Measurements from ENCODE around the gene CRACR2A. TPM values are rescaled to one million over a fixed set of nuclear protein-coding genes. Genes with fewer than 3 reads are reported as not detected.

CRACR2A gene
- total RNA-seq, 1 donor from 2014 or later, result 6.5 TPM

DNA sequence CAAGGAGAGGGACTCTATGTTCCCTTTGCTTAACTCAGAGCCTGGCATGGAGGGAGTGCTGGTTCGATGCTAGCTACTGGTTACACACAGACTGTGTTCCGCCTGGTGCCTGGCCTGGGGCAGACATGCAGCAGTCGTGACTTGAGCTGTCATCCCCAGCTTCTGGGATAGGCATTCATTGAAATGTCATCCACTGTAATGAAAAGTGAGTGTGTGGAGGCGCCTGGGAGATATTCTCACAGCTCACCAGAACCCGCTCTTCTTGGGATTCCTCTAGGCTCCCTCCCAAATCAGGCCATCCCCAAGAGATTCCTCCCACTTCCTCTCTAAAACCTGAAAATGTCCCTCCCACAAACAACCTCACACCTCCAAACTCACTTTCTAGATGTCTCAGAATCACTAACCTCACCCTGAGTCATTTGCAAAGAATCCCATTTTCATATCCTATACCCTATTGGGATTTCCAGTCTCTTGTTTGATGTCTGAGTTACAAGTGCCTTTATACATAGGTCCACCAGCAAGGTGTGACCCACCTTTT lies 82.8 kb downstream of the CRACR2A start:
- Mint-ChIP-seq H3K9me3 (ENCODE audit: unreplicated experiment) (no peaks in the 10 kb centered on the region), H3K27ac (ENCODE audit: unreplicated experiment) (no peak overlapping the region), H3K36me3 (ENCODE audit: low read depth, unreplicated experiment) (peaks cover 4% of the 10 kb centered on the region), H3K4me1 (ENCODE audit: unreplicated experiment) (no peaks in the 10 kb centered on the region), H3K27me3 (ENCODE audit: unreplicated experiment) (peaks cover 3% of the 10 kb centered on the region), H3K4me3 (ENCODE audit: unreplicated experiment) (no peak overlapping the region)
- no peak for DNase-seq (ENCODE audit: low spot score)
- TF ChIP-seq CTCF (IDR thresholded peaks at IDR 0.05; ENCODE audit: unreplicated experiment), result no peak

DNA sequence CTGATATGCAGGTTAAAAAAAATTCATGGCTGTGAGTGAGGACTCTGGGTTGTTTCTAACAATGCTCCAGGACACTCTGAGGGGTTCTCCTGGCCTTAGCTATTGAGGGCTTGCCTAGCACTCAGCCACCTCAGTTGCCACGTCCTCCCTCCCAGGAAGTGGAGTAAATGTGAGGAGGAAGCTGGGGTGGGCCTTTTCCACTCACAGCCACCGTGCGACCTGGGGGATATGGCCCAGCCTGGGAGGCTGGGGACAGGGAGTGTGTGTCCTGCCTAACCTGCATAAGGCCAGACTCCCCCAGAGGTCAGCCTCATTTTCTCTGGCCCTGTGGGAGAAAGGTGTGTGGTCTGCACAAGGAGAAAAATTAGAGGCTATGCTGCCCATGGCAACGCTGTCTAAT lies 83.3 kb downstream of the CRACR2A start:
- Mint-ChIP-seq H3K9me3 (ENCODE audit: unreplicated experiment) (no peaks in the 10 kb centered on the region), H3K4me1 (ENCODE audit: unreplicated experiment) (no peaks in the 10 kb centered on the region), H3K4me3 (ENCODE audit: unreplicated experiment) (no peak overlapping the region), H3K36me3 (ENCODE audit: low read depth, unreplicated experiment) (peaks cover 4% of the 10 kb centered on the region), H3K27me3 (ENCODE audit: unreplicated experiment) (peaks cover 3% of the 10 kb centered on the region), H3K27ac (ENCODE audit: unreplicated experiment) (no peak overlapping the region)
- TF ChIP-seq CTCF (IDR thresholded peaks at IDR 0.05; ENCODE audit: unreplicated experiment), result no peak
- DNase-seq (ENCODE audit: low spot score), result no peak

DNA sequence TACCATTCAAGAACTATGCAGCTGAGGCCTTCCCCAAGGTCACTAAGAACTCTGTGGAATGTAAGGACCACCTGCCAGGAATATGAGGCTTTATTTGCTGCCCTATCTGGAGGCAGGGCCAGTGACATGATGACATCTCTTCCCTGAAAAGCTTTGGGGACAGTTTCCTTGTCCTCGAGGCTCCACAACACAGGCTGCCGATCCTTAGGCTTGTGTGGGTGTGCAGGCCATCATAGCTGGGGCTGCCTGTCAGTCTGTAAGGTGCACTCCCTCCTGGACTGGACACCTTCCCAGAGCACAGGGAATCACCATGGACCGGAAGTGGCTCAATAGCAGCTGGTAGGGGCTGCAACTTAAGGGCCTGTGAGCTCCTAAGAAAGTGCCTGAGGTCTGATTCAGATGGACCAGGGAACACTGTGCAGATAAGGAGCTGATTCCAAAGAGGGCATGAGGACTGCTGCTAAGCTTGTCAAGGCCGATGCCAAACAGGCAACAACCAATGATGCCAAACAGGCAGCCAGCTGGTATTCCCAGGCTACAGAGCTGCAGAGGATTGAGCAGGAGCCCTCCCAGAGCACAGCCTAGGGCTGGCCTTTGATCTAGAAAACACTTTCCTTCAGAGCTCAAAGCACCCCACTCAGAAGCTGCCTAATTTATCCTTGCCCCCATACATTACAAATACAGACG lies 84.3 kb downstream of the CRACR2A start:
- no peak overlapping the region for H3K4me3 Mint-ChIP-seq (ENCODE audit: unreplicated experiment)
- no peaks in the 10 kb centered on the region for H3K9me3 Mint-ChIP-seq (ENCODE audit: unreplicated experiment)
- TF ChIP-seq CTCF (IDR thresholded peaks at IDR 0.05; ENCODE audit: unreplicated experiment), result no peak
- no peaks in the 10 kb centered on the region for H3K4me1 Mint-ChIP-seq (ENCODE audit: unreplicated experiment)
- no peak for DNase-seq (ENCODE audit: low spot score)
- peaks cover 3% of the 10 kb centered on the region for H3K27me3 Mint-ChIP-seq (ENCODE audit: unreplicated experiment)
- no peak overlapping the region for H3K27ac Mint-ChIP-seq (ENCODE audit: unreplicated experiment)
- peaks cover 4% of the 10 kb centered on the region for H3K36me3 Mint-ChIP-seq (ENCODE audit: low read depth, unreplicated experiment)

GRCh38 chr12:3667485-3667884 lies 85.4 kb downstream of the CRACR2A start:
- Mint-ChIP-seq H3K9me3 (ENCODE audit: unreplicated experiment) (no peaks in the 10 kb centered on the region), H3K4me1 (ENCODE audit: unreplicated experiment) (no peaks in the 10 kb centered on the region), H3K27me3 (ENCODE audit: unreplicated experiment) (peaks cover 3% of the 10 kb centered on the region), H3K4me3 (ENCODE audit: unreplicated experiment) (no peak overlapping the region), H3K36me3 (ENCODE audit: low read depth, unreplicated experiment) (peaks cover 2% of the 10 kb centered on the region), H3K27ac (ENCODE audit: unreplicated experiment) (no peak overlapping the region)
- DNase-seq (ENCODE audit: low spot score), result no peak
- no peak for TF ChIP-seq CTCF (IDR thresholded peaks at IDR 0.05; ENCODE audit: unreplicated experiment)

DNA sequence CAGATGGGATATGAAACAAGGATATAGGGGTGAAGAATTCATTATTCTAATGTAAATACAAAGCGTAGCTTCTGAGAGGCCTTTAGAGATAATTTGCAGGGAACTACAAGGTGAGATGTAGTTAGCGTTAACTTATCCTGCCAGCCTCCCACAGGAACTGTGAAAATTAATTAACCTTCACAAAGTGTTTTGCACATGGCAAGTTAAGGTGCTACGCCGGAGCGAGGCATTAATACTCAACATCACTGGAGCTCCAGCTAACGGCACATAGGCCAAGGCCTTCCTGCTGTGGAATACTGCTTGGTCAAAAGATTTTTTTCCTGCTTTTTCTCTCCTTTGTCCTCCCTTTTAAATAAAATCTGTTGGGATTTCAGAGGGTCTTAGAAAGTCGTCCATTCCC lies 86.5 kb downstream of the CRACR2A start:
- Mint-ChIP-seq H3K4me1 (ENCODE audit: unreplicated experiment) (no peaks in the 10 kb centered on the region), H3K9me3 (ENCODE audit: unreplicated experiment) (no peaks in the 10 kb centered on the region), H3K36me3 (ENCODE audit: low read depth, unreplicated experiment) (no peaks in the 10 kb centered on the region), H3K27ac (ENCODE audit: unreplicated experiment) (no peak overlapping the region), H3K27me3 (ENCODE audit: unreplicated experiment) (peaks cover 3% of the 10 kb centered on the region), H3K4me3 (ENCODE audit: unreplicated experiment) (no peak overlapping the region)
- DNase-seq (ENCODE audit: low spot score), result no peak
- TF ChIP-seq CTCF (IDR thresholded peaks at IDR 0.05; ENCODE audit: unreplicated experiment), result no peak

Data from endothelial cell (in vitro differentiated cells).